Hematopoietic multipotent progenitor cell (in vitro differentiated cells): Measurements from ENCODE around the gene NCOR2. TPM values are rescaled to one million over a fixed set of nuclear protein-coding genes. Genes with fewer than 3 reads are reported as not detected.

Source experiments
- DNase-seq, 3 donors: peaks; one replicate each; pipeline ENCODE4 v3.0.0-alpha.2; 2011 to 2015; ENCODE audit warnings: low read depth in 2 of 3, low spot score in 2 of 3
- total RNA-seq: library from RNA; depleted of rRNA; stranded (reverse); fragments of >200 nt; gene quantifications from one replicate; pipeline ENCODE4 v1.2.3, GENCODE V29; 2012

The NCOR2 gene
- 54.7 TPM for total RNA-seq

GRCh38 chr12:124566997-124567672 is at the start of gene NCOR2:
NCOR2 (minus strand) TSS chr12:124567612; CDS start chr12:124495251, 72,361 bp downstream.
- DNase-seq: peak; percentile 25 to 75 (median 73)

DNA sequence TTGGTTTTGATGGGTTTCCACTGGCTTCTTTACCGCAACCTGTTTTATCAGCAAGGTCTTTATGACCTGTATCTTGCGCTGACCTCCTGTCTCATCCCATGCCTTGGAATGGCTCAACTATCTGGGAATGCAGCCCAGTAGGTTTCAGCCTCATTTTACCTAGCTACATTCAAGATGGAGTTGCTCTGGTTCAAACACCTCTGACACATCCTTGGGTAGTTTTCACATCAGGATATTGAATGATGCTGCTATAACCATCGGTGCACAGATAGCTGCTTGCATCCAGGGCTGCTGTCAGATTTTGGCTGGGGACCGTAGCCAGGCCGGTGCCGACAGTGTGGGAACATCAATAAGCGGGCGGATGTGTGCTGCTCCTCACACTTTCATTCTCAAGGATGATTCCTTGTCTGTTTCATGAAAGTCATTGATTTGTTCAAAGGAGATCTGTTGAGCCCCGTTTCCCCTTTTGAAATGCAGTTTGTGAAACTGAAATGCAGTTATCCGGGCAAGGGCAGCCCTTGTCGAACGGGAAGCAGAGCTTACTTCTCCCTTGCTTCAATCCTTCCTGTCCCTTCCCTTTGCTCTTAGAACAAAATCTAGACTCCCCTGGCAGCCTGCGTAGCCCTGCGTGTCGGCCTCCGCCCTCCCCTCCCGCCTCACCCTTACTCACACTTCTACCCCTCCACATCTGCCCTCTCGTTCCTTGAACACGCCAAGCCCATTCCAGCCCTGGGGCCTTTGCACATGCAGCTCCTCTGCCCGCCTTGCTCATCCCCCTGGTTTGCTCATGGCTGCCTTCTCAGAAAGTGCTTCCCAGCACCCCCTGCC is 49.2 kb upstream of the NCOR2 start:
- DNase-seq: peak in 1 of 3 donors; percentile 49

- no peak for DNase-seq
Observed at GRCh38 chr12:124614512-124615292, 47.3 kb upstream of the NCOR2 start.

DNA sequence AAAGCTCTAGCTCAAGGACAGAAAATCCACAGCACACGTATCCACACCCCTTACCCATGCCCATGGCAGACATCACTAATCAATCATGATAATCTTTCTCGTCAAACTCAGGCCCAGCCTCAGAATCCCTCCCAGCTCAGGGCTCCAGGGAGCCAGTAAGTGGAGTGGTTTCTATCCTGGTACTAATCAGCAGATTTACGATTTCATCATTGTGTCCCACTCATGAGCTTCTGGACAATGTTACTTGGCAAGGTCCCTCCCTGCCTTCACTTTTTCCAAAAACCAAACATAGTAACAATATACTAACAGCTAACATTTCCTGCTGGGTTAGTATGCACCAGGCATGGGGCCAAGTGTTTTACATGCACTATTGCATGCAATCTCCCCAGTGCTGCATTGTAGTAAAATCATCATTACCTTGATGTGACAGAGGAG is 45.8 kb upstream of the NCOR2 start:
- DNase-seq: no peak

GRCh38 chr12:124612410-124612680 is 44.9 kb upstream of the NCOR2 start:
- DNase-seq: no peak

DNA sequence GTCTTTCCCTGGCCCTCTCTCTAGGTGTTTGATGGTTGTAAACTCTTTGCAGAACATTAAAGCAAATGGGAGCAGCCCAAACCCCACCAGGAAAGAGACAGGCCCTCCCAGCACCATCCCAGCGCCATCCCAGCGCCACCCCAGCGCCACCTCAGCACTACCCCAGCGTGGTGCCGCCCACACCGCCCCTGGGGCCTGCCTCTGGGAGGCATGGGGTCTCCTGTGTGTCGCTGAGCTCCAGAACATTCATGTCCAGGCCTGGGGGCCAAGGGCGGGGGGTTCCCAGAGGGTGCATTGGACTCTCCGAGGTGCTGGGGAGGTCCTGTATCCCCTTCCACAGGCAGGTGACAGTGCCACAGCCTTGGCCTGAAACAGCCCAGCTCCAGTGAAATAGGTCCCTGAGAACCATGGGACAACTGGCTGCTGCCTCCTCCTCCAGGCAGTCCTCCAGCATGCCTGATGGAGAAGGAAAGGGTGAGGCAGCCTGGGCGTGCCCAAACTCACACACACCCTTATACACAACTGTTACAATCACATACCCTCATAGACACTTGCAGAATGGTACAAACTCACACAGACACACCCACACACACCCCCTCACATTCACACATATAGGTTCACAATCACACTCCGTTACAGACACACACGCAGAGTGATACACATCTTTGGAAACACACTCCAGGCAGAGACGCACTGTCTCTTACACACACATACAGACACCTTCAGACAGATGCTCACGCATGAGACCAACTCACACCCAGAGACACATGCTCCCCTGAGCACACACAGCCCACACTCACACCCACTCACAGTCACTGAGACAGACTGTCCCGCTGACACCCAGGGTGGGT is 44.4 kb upstream of the NCOR2 start:
- DNase-seq: no peak

GRCh38 chr12:124610629-124611558 is 43.5 kb upstream of the NCOR2 start:
- no peak for DNase-seq

DNA sequence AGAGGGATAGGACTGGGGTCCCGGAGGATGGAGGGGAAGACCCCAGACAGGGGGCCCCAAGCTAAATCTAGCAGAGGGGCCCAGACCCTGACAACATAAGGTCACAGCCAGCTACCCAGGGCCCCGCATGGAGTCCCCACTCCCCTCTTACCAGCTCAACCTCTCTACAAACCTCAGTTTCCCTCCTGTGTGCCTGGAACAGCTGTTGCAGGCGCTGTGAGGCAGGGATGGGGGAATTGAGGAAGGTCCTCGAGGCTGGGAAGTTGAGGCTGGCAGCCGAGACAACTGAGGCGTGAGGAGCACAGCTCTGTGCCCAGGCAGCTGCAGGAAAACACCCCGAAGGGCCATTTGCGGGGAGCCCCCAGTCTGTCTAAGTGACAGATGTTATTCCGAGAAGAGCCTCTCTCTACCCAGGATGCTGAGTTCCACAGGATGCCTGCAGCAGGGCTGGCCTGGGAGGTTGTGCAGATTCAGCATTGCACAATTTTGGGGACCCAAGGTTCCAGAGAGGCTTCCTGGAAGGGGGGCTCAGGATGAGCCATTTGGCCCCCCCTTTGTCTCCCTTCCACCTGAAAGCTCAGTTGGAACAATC is 42.7 kb upstream of the NCOR2 start:
- peak in 1 of 3 donors; percentile 48 for DNase-seq

DNA sequence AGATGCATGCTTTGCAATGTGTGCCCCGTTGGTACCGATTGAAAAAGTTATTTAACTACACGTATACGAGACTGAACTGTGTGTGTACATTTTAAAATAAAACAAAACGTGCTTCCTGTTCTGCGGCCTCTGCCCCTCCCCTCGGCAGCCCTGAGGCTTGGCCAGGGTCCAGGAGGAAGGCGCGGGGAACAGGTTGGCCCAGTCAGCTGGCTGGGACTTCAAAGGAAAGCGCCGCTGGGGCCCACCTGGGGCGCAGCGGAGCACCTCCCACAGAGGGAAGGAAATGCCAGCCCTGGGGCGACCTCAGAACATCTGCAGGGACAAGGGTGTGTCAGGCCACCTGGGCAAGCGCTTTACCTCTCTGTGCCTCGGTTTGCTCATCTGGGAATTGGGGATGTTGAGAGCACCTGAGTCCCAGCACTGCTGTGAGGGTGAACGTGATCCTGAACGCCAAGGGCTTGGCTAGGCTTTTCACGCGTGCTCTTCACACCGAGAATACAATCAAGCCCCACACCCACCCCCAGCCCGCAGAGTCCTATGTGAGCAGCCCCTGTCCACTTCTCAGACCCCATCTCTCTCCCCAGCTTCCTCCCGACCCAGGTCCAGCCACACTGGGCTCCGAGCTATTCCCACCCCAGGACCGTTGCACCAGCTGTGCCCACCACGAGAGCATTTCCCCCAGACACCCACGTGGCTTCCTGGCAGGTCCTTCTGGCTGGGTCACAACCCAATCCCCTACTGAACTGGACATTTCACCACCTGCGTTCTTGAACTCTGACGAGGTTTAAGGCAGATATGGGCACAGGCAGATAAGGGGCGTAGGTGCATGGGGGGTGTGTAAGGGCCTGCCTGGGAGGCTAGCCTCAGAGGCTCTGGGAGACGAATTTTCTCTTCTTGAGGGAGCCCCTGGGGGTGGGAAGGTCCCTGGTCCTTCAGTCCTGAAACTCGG is 41.9 kb upstream of the NCOR2 start:
- peak; percentile 62 to 98 (median 93) for DNase-seq

- peak in 2 of 3 donors; percentile 50 for DNase-seq
Observed at GRCh38 chr12:124608450-124608870, 41.0 kb upstream of the NCOR2 start.

DNA sequence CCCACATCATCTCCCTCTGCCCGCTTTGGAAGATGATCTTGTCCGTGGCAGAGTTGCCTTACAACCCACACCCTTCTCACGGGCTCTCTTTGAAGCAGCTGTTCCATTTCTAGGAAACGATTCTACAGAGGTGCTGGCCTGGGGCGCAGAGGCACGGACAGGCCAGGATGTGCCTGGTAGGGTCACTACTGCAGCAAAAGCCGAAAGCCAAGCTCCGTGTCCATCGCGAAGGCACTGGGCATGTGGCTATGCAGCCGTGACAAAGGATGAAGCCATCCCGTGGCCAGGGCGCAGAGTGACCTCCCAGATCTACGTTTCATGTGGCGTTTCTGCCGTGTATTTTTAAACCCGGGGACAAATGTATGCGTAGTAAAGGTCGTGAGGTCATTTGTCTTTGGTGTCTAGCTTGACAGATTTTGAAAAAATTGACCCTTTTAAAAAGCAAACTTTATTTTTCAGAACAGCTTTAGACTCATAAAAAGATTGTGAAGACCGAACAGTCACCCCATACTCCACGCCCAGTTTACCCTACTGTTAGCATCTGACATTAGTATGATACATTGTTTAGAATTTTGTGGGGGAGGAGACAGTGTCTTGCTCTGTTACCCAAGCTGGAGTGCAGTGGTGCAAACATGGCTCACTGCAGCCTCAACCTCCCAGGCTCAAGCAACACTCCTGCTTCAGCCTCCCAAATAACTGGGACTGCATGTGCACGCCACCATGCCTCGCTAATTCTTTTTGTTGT is 40.4 kb upstream of the NCOR2 start:
- no peak for DNase-seq

- peak in 2 of 3 donors; percentile 69 to 72 for DNase-seq
Observed at GRCh38 chr12:124605883-124606774, 38.7 kb upstream of the NCOR2 start.

- DNase-seq: no peak
Observed at GRCh38 chr12:124605150-124605882, 37.9 kb upstream of the NCOR2 start.

DNA sequence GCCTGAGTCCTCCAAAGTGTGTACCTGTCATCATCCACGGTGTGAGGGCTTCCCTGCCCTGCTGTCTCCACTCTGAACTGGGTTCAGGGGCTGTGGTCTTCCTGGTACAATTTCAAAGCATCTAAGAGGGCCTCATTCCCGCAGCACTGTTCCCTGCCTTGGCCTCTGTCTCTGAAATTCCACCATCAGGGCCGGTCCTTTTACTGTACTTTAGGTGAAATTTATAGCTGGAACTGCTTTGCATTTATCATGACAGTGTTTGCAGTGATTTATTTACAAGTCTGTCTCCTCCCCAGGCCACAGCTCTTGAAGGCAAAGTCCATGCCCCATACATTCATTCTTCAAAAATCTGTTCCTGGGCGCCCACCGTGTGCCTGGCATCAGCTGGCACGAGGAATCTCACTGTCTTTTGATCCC is 36.9 kb upstream of the NCOR2 start:
- no peak for DNase-seq

DNA sequence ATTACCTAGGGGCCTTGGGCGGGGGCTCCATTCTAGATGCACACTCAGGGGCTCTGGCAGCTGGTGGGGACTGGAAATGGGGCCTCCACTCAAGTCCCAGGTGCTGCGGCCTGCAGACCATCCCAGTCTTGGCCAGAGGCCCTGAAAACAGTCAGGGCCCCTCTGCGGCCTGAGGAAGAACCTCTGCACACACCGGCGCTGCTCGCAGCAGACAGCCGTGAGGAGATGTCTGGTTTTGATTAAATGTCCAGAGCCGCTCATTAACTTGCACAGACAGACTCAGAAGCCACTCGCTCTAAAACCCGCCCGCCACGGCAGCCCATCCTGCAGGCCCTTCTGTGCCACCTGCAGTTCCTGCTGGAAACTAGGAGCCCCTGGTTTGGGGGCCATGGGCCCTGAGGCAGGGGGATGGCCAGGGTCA is 36.4 kb upstream of the NCOR2 start:
- DNase-seq: no peak
